ENCODE data around the gene PLD6.
A peak's percentile ranks its signal among the peaks of the same experiment; 100 is the strongest.
"Not testable (repeated sequence)": the region's sequence is repeated elsewhere in the genome, so short reads cannot be mapped to it uniquely, and the experiment has no call there.

The PLD6 gene, protein sequence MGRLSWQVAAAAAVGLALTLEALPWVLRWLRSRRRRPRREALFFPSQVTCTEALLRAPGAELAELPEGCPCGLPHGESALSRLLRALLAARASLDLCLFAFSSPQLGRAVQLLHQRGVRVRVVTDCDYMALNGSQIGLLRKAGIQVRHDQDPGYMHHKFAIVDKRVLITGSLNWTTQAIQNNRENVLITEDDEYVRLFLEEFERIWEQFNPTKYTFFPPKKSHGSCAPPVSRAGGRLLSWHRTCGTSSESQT
- long read RNA-seq, donor 1, partial matches to known transcripts: 0 of 2 reads
- long read RNA-seq, donor 1, other reads (novel, unspliced or antisense): 0 of 2 reads
- long read RNA-seq, donor 2: 0 reads
- long read RNA-seq, donor 3, partial matches to known transcripts: 0 of 1 reads
- long read RNA-seq, donor 3, other reads (novel, unspliced or antisense): 0 of 1 reads
- long read RNA-seq, donor 4, partial matches to known transcripts: 0 of 2 reads
- long read RNA-seq, donor 4, other reads (novel, unspliced or antisense): 0 of 2 reads
- long read RNA-seq, donor 5, partial matches to known transcripts: 0 of 1 reads
- long read RNA-seq, donor 5, other reads (novel, unspliced or antisense): 0 of 1 reads
- long read RNA-seq, donor 6, partial matches to known transcripts: 0 of 3 reads
- long read RNA-seq, donor 6, other reads (novel, unspliced or antisense): 0 of 3 reads
- long read RNA-seq, donor 7: 0 reads
- long read RNA-seq, donor 8, partial matches to known transcripts: 0 of 1 reads
- long read RNA-seq, donor 8, other reads (novel, unspliced or antisense): 0 of 1 reads

DNA sequence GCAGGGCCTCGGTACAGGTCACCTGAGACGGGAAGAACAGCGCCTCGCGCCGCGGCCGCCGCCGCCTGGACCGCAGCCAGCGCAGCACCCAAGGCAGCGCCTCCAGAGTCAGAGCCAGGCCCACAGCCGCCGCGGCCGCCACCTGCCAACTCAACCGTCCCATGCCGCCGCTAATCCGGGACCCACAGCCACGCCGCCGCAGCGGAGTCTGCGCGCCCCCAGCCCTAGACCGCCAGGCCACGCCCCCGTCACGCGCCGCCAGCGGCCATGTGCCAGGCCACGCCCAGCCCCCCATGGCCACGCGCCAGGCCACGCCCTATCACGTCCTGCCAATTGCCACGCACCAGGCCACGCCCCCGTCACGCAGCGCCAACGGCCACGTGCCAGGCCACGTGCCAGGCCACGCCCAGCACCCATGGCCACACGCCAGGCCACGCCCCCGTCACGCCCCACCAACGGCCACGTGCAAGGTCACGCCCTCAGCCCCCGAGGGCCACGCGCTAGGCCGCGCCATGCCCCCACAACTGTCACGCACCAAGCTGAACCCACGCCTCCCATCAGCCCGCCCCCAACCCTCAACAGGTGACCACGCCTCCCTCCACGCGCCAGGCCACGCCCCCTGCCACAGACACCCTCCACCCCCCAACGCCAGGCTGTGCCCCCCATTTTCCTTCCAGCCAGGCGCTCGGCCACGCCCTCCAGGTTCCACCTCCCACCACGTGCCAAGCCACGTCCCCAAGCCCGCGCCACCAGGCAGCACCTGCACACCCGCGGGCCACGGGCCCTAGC is at the start of gene PLD6:
PLD6 (minus strand) TSS at position 210 of the 789 bp plus-strand sequence; CDS start at position 163, 47 bp downstream.
- peak; percentile 83 for DNase-seq

DNA sequence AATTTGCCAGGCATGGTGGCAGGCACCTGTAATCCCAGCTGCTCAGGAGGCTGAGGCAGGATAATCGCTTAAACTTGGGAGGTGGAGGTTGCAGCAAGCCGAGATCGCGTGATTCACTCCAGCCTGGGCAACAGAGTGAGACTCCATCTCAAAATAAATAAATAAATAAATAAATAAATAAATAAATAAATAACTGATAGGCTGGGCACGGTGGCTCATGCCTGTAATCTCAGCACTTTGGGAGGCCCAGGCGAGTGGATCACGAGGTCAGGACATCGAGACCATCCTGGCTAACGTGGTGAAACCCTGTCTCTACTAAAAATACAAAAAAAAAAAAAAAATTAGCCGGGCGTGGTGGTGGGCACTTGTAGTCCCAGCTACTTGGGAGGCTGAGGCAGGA is 49.6 kb upstream of the PLD6 start:
- not testable (repeated sequence) for DNase-seq

DNA sequence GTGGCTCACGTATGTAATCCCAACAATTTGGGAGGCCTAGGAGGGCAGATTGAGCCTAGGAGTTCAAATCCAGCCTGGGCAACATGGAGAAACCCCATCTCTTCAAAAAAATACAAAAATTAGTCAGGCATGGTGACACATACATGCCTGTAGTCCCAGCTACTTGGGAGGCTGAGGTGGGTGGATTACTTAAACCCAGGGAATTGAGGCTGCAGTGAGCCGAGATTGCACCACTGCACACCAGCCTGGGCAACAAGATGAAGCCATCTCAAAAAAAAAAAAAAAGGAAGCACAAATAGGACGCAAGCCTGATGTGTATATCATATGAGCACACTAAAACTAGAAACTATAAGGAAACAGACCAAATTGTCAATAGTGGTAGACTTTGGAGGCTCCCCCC is 47.9 kb upstream of the PLD6 start:
- no peak for DNase-seq

GRCh38 chr17:17253406-17253805 is 47.3 kb upstream of the PLD6 start:
- DNase-seq: no peak

DNA sequence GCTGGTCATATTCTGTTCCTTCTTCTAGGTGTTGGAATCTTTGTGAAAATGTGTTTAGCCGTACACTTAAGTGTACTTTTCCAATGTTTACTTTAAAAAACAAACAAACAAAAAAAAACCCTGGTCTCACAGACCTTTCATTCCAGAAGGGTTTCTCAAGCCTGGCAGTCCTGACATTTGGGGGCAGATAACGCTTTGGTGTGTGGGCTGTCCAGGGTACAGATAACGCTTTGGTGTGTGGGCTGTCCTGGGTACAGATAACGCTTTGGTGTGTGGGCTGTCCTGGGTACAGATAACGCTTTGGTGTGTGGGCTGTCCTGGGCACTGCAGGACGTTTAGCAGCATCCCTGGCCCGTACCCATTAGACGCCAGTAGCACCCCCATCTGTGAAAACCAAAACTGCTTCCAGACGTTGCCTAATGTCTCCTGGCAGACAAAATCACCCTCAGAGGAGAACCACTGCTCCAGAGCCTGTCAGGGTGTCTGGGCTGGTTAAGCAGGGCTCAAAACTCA is 46.1 kb upstream of the PLD6 start:
- no peak for DNase-seq

DNA sequence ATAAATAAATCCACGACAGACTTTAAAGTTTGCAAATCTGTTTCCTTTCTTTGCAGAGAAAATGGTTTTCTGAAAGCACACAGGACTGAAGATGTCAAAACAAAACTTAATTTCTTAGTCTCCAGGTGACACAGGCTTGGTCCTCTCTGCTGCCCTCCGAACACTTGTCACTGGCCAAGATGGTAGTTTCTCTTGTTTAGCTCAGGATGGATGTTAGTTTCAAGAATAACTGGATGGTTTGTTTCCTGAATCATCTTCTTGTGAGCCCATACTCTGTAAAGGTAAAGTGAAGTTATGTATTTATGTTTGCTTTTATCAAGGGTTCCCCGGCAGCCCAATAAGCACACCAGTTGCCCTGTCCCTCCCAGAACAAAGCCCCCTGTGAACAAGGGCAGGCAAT is 40.7 kb upstream of the PLD6 start:
- DNase-seq: no peak

GRCh38 chr17:17243163-17243562 is 37.0 kb upstream of the PLD6 start:
- no peak for DNase-seq

DNA sequence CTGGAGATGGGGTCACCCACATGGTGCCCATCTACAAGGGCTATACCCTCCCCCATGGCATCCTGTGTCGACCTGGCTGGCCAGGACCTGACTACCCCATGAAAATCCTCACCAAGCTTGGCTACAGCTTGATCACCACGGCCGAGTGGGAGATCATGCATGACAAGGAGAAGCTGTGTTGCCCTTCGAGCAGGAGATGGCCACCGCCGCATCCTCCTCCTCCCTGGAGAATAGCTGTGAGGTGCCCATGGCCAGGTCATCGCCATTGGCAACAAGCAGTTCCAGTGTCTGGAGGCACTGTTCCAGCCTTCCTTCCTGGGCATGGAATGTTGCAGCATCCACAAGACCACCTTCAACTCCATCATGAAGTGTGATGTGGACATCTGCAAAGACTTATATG is 36.1 kb upstream of the PLD6 start:
- DNase-seq: no peak

- DNase-seq: no peak
Observed at GRCh38 chr17:17241656-17242055, 35.5 kb upstream of the PLD6 start.

- no peak for DNase-seq
Observed at GRCh38 chr17:17239832-17240231, 33.7 kb upstream of the PLD6 start.

- peak; percentile 99 for DNase-seq
Observed at GRCh38 chr17:17237026-17237799, 31.1 kb upstream of the PLD6 start, which contains the start of gene FLCN. Gene FLCN, minus strand, starts transcription at chr17:17237168. Its CDS starts 9,031 bp downstream, at chr17:17228137.

GRCh38 chr17:17236295-17237025 is 30.3 kb upstream of the PLD6 start:
- DNase-seq: no peak

- DNase-seq: no peak
Observed at GRCh38 chr17:17235212-17236174, 29.4 kb upstream of the PLD6 start.

GRCh38 chr17:17232303-17232621 is 26.1 kb upstream of the PLD6 start:
- no peak for DNase-seq

DNA sequence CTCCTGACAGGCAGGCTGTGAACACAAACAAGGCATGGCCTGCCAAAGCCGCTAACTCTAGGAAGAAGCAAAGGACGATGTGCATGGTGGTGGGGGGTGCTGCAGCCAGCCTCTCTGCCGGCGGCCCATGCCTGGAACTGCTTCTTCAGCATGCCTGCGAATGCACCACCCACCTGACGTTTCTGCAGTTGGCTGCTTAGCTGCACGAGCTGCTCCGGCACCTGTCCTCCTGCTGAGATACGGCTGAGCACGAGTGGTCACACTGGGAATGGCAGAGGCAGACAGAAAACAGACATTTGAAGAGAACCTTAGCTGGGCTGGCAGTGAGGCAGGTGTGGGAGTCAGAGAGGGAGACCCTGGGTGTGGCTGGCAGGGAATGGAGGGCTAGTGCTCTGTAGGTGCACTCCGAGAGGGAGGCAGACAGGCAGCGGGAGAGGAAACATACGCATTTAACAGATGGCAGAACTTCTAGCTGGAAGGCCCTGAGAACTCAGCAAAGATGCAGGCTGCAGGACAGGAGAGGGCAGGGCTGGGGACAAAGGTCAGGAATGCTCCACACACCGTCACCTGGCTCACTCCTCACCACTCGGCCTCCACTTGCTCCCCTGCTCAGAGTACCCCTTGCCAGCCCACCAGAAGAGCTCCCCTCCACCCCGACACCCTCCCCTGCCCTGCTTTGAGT is 25.6 kb upstream of the PLD6 start:
- DNase-seq: no peak

DNA sequence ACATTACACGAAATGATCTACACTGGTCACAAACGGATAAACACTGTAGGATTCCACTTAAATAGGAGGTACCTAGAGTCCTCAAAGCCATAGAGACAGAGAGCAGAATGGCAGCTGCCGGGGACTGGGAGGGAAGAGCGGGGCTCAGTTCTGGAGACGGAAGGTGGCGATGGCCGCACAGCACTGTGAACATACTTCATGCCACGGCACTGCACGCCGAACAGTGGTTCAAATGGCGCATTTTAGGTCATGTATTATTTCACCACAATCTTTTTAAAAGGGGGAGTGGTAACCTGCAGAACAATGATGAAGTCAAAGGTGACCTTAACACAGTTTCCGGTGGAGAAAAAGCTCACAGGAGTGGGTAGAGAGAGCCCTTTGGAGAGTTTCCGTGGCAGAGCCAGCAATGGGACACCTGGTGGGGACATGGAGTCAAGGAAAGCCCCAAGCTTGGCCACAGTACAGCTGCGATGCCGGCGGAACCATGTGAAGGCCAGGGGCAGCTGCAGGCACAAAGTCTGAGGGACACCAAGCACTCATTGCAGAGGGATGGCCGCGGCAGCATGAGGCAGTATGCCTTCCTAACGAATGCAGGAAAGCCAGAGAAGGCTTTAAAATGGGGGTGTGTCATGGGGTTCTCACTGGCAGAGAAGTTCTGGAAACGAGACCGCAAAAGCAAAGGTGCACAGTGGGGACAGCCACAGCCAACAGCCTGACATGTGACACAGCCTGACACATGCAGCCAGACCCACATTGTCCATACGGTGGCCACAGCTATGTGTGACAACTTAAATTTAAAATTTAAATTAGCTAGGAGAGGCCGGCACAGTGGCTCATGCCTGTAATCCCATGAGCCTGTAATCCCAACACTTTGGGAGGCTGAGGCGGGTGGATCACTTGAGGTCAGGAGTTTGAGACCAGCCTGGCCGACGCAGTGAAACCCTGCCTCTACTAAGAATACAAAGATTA is 23.6 kb upstream of the PLD6 start:
- DNase-seq: no peak

GRCh38 chr17:17228521-17229279 is 22.6 kb upstream of the PLD6 start:
- no peak for DNase-seq
